Small intestine (tissue), 7 donors: ENCODE results near the gene TENM3. TPM values are rescaled to one million over a fixed set of nuclear protein-coding genes. Genes with fewer than 3 reads are reported as not detected.

Experiments
- DNase-seq, 2 donors: peaks; one replicate each; pipeline versions ENCODE4 v3.0.0 to v3.0.0-alpha.2; 2013
- FAIRE-seq: peaks from 2 replicates; lab custom pipeline; 2012; peaks lifted over from hg19 to GRCh38; lab: Jason Lieb, UNC
- H3K27ac ChIP-seq, 3 donors: one replicate each; pipeline ENCODE4 v1.5.1; 2013; ENCODE audit warnings: low read length in 2 of 3, mild to moderate bottlenecking in 2 of 3, control low read depth in 1 of 3, inconsistent platforms in 1 of 3, low read depth in 1 of 3, moderate library complexity in 1 of 3
- H3K27me3 ChIP-seq, 3 donors: one replicate each; pipeline ENCODE4 v1.6.1; 2013; ENCODE audit warnings: low read length in 3 of 3, inconsistent platforms in 1 of 3; ENCODE audit not compliant: control insufficient read depth in 3 of 3, insufficient read depth in 3 of 3
- H3K36me3 ChIP-seq, 3 donors: one replicate each; pipeline ENCODE4 v1.6.1; 2013; ENCODE audit warnings: low read length in 3 of 3, inconsistent platforms in 1 of 3, low read depth in 1 of 3, mild to moderate bottlenecking in 1 of 3, moderate library complexity in 1 of 3; ENCODE audit not compliant: control insufficient read depth in 3 of 3, insufficient read depth in 2 of 3
- H3K4me1 ChIP-seq, 3 donors: one replicate each; pipeline ENCODE4 v1.6.1; 2013; ENCODE audit warnings: low read length in 2 of 3, inconsistent platforms in 1 of 3, low read depth in 1 of 3, mild to moderate bottlenecking in 1 of 3, moderate library complexity in 1 of 3; ENCODE audit not compliant: control insufficient read depth in 3 of 3, insufficient read depth in 2 of 3
- H3K4me3 ChIP-seq, 3 donors: one replicate each; pipeline ENCODE4 v1.5.1; 2013; ENCODE audit warnings: low read length in 3 of 3, control low read depth in 1 of 3, inconsistent platforms in 1 of 3, low read depth in 1 of 3, mild to moderate bottlenecking in 1 of 3, moderate library complexity in 1 of 3
- H3K9me3 ChIP-seq, 2 donors: one replicate each; pipeline ENCODE4 v1.6.1; 2013; ENCODE audit warnings: low read depth in 1 of 2, low read length in 1 of 2; ENCODE audit not compliant: control insufficient read depth in 2 of 2, insufficient read depth in 1 of 2
- WGBS, 3 donors: extraction: QIAGEN DNeasy Blood & Tissue Kit; methylation state at CpG; one replicate each; pipeline ENCODE4 v1.1.7; 2013; 5-methylcytosine and 5-hydroxymethylcytosine counted together
- polyA plus RNA-seq, 4 donors: library from polyadenylated mRNA; stranded (reverse) in 3 of 4; unstranded in 1 of 4; fragments of 200-250 nt in 3 of 4; fragments of 120-200 nt in 1 of 4; gene quantifications; one replicate each; pipeline versions ENCODE4 v1.2.1 to v1.2.3, GENCODE V29; 2013
- donor health status: healthy with polysubstance abuse.
- donor health status: control.
- donor health status: control.
- donor health status: Bipolar disorder and iron deficiency.
- donor health status: healthy.

Gene TENM3
- polyA plus RNA-seq, 4 donors, result 0.45 to 4.5 (median 1.1) TPM

DNA sequence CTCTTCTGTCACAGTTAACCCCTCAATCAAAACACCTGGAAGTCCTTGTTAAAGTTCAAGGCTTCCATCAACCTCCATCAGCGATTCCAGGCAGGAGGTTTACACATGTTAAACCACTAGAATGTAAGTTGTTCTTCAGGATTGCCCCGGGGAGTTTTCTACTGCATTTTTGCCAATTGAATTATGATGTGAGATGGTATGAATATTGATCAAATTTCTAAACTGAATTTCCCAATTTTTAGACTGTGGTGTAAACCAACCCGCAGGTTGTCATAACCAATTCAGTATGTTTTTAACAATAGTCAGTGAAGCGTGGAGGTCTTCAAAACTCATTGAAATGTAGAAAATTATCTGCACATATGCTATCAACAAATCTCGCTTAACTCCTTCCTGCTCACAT lies 21.2 kb upstream of the TENM3 start:
- no peak for FAIRE-seq
- Histone ChIP-seq H3K9me3 (no peaks in the 10 kb centered on the region), H3K27ac (no peak overlapping the region), H3K4me3 (no peak overlapping the region), H3K27me3 (no peaks in the 10 kb centered on the region), H3K4me1 (no peaks in the 10 kb centered on the region), H3K36me3 (no peaks in the 10 kb centered on the region)
- DNase-seq, result no peak
- 83 to 94% (median 88%) methylated on average over 5 of the region's 5 CpGs for WGBS, 3 donors

DNA sequence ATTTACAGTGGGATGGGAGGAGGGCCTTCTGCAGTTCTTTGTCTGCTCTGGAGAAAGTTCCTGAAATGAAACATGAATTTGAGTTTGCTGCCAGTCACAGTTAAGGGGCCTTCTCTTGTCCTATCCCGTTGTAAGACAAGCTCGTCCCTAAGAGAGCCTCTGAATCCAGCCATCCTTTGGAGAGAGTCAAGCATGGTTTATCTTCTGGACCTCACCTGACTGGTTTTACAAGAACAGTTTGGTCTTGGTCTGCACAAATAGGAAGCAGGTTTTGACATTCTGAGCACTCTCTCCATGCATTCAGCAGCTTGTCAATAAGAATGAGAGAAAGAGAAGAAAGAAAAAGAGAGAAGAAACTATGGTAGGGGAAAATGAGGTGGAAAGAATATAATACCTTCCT lies 20.4 kb upstream of the TENM3 start:
- no peaks in the 10 kb centered on the region for H3K36me3 ChIP-seq
- H3K27me3 ChIP-seq, result no peaks in the 10 kb centered on the region
- no peak for DNase-seq
- no peak overlapping the region for H3K4me3 ChIP-seq
- no peak for FAIRE-seq
- H3K4me1 ChIP-seq, result no peaks in the 10 kb centered on the region
- no peaks in the 10 kb centered on the region for H3K9me3 ChIP-seq
- 72 to 80% (median 75%) methylated on average over 2 of the region's 2 CpGs for WGBS, 3 donors
- H3K27ac ChIP-seq, result no peak overlapping the region

DNA sequence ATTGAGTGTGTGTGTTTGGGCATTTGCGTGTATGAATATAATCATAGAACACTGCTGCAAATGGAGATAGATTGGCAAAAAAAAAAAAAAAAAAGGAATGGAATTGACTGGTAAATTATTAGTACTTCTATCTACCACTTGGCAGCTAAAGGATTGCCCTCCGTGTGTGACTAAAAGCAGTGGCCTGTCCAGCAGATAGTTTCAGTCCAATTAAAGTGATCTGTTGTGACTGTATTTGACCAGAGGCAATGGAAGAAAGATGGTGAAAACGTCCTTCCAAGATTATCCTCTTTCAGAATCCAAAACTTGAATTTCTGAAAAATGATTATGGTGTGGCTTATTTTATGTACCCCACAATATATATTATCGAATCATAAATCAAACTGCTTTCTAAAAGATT lies 19.5 kb upstream of the TENM3 start:
- no peak for DNase-seq
- Histone ChIP-seq H3K27me3 (no peaks in the 10 kb centered on the region), H3K27ac (no peak overlapping the region), H3K4me1 (no peaks in the 10 kb centered on the region), H3K4me3 (no peak overlapping the region), H3K9me3 (no peaks in the 10 kb centered on the region), H3K36me3 (no peaks in the 10 kb centered on the region)
- 82 to 91% (median 87%) methylated on average over 4 of the region's 4 CpGs for WGBS, 3 donors
- FAIRE-seq, result no peak

DNA sequence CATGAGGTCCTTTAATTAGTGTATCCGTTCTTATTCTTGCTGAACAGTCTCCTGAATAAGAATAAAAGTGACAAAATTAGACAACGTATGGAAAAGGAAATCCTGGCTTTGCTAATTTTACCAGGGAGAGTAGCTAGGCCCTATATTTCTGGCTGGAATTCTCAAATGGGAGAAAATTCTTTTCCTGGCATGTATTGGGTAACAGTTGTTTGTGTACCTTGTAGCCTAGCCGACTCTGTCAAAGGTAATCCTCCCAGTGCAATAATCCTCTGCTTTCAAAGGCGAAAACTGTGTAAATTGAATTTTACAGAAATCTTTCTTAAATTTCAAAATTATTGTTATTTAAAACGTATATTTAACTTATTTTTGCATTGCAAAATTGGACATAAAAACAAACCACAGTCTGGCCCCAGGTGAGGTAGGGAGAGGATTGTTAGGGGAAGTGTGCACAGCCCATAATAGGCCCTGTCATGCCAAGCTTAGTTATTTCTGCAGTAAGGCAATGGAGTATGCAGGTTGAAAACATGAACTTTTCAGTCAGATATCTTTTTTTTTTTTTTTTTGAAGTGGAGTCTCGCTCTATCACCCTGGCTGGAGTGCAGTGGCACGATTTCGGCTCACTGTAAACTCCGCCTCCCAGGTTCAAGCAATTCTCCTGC lies 18.9 kb upstream of the TENM3 start:
- H3K36me3 ChIP-seq, result no peaks in the 10 kb centered on the region
- no peak for FAIRE-seq
- no peak overlapping the region for H3K27ac ChIP-seq
- no peak overlapping the region for H3K4me3 ChIP-seq
- WGBS, 3 donors, result 84 to 89% (median 87%) methylated on average over 9 of the region's 9 CpGs
- no peaks in the 10 kb centered on the region for H3K9me3 ChIP-seq
- no peaks in the 10 kb centered on the region for H3K27me3 ChIP-seq
- no peak for DNase-seq
- H3K4me1 ChIP-seq, result no peaks in the 10 kb centered on the region

DNA sequence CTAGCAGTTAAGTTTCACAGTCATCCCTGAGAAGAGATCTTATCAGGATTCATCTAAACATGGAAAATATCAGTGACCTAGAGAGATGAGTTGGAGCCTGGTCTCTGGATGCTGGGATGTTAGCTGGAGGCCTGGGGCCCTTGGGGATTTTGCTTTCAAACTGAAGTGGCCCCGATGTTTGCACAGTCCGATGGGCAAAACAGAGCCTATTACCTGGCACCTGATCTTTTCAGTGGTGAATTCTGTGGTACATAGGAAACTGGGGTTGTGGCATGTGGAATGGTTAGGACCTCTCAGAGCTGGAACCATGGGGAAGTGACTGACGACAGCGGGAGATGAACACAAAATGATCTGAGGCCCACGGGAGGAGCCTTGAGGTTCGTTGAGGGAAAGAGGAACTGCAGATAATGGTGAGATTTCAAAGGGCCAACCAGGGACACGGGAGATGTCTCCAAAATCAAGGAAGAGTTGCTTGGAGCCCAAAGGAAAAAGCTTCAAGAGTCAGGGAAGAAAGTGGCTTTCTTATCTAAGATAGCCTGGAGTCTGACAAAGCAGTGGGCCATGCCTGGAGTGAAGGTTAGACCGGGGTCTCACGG lies 17.8 kb upstream of the TENM3 start:
- H3K27ac ChIP-seq, result no peak overlapping the region
- no peaks in the 10 kb centered on the region for H3K36me3 ChIP-seq
- no peak overlapping the region for H3K4me3 ChIP-seq
- no peaks in the 10 kb centered on the region for H3K27me3 ChIP-seq
- H3K4me1 ChIP-seq, result no peaks in the 10 kb centered on the region
- no peak for DNase-seq
- no peak for FAIRE-seq
- 87 to 91% (median 88%) methylated on average over 9 of the region's 9 CpGs for WGBS, 3 donors
- H3K9me3 ChIP-seq, result no peaks in the 10 kb centered on the region

DNA sequence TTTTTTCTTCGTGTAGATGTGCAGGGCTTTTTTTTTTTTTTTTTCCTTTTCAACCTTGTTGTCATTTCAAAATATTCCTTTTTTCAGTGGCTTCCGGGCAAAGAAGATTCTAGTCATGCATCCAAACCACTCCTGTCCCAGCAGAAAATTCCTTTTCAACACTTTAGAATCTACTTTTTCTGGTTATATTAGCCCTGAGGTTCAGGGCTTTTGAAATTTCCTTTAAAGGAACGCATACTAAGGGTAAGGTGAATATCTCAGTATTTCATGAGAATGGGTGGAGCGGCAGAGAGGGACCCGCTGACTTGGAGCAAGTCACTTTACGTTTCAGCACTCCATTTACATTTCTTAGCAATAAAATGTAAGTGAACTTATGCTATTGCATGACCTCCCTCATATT lies 15.6 kb upstream of the TENM3 start:
- no peak for FAIRE-seq
- Histone ChIP-seq H3K4me3 (no peak overlapping the region), H3K27ac (no peak overlapping the region), H3K4me1 (no peaks in the 10 kb centered on the region), H3K36me3 (no peaks in the 10 kb centered on the region), H3K9me3 (no peaks in the 10 kb centered on the region), H3K27me3 (no peaks in the 10 kb centered on the region)
- DNase-seq, result no peak
- 89 to 91% (median 89%) methylated on average over 6 of the region's 6 CpGs for WGBS, 3 donors

DNA sequence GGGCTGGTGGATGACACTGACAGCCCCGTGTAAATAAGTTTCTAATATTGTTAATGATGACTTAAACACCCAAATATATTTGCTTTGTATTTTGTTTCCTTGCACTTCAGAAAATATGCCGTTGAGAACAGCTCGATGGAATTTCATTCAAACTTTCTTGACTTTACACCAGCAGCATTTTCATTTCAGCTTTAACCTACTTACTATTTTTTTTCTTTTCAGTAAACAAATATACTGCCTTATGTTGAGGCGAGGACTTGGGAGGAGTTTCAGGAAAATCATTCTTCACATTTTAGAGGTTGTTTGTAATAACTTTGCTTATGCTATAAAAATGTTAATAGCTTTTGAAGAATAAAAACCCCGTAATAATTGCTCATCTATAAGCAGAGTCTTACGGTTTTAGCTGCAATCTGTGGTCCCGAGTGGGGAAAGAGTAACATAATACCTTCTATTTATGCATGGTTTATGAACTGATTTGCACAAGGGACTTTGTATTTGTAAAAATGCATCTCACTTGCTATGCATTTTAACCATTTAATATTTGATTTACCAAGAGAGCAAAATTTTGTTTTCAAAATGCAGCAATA lies 14.1 kb upstream of the TENM3 start:
- Histone ChIP-seq H3K27ac (no peak overlapping the region), H3K4me1 (no peaks in the 10 kb centered on the region), H3K4me3 (no peak overlapping the region), H3K9me3 (no peaks in the 10 kb centered on the region), H3K36me3 (no peaks in the 10 kb centered on the region), H3K27me3 (no peaks in the 10 kb centered on the region)
- WGBS, 3 donors, result 70 to 84% (median 81%) methylated on average over 7 of the region's 7 CpGs
- DNase-seq (no peak), FAIRE-seq (no peak)

DNA sequence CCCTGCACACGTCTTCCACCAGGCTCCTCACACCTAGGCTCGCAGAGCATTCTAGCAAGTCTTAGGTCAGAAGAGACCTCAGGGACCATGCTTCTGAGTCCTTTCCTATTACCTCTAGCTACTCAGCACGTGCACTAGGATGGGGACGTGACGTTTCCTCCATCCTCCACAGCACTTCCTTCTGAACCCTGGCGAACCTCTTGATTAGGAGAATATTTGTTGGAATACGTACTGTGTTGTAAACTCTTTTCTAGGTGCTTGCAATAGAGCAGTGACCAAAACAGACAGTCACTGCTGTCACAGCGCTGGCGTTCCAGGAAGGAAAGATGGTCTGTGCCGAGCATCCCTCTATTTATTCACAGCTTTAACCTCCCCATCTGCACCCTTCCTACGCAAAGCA lies 12.9 kb upstream of the TENM3 start:
- FAIRE-seq (no peak), DNase-seq (no peak)
- Histone ChIP-seq H3K4me3 (no peak overlapping the region), H3K27me3 (no peaks in the 10 kb centered on the region), H3K36me3 (no peaks in the 10 kb centered on the region), H3K27ac (no peak overlapping the region), H3K4me1 (no peaks in the 10 kb centered on the region), H3K9me3 (no peaks in the 10 kb centered on the region)
- WGBS, 3 donors, result 84 to 90% (median 87%) methylated on average over 11 of the region's 11 CpGs
